HG03571 (cell line): ENCODE results near the gene ZFPM1.

Experiments used
- ATAC-seq: cut with Tn5 transposase; IDR thresholded peaks from one replicate; pipeline ENCODE4 v1.9.1; 2021; ENCODE audit not compliant: unreplicated experiment

The ZFPM1 gene

DNA sequence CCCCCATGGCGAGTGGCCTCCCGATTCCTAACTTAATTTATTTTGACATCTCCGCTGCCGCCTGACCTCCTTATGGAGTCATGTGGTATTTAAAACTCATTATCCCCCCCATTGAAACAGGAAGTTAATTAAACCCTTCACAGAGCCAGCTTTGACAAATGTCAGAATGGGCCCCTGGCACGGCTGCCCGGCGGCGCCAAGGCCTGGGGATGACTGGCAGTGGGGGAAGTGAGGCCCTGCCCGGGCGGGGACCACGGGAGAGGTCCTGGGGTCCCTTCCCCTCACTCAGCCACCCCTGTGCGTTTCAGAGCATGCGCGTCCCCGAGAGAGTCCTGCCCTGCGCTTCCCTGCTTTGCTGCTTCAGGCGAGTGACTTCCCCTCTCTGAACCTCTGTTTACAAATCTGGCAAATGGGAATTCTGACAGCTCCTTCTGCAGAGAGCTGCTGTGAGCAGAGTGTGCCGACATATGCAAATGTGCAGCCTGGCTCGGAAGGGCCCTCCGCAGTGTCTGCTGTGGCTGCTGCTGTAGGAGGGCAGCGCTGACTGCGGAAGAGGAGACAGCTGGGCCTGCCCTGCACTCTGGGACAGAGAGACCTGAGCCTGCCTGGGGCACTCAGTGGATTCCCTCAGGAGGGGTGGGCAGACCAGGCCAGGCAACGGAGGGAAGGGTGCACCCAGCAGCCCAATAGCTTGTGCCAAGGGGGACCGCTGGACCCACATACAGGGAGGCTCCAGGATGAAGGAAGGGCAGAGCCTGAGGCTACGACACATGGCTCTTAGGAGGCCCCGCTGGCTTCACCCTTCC is 4.4 kb upstream of the ZFPM1 start:
- ATAC-seq = no peak

DNA sequence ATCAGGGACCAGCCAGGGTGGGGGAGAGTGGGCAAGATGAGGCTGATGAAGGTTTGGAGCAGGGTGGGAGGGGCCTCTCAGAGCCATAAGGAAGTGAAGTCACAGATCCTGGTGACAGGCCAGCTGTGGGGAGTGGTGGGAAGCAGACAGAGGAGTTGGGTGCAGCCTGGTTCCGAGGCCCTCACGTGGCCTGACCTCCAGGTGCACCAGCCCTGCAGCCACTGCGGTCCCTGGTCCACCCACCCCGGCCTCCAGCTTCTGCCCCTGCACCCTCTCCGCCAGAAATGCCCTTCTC is 3.9 kb upstream of the ZFPM1 start:
- no peak for ATAC-seq

DNA sequence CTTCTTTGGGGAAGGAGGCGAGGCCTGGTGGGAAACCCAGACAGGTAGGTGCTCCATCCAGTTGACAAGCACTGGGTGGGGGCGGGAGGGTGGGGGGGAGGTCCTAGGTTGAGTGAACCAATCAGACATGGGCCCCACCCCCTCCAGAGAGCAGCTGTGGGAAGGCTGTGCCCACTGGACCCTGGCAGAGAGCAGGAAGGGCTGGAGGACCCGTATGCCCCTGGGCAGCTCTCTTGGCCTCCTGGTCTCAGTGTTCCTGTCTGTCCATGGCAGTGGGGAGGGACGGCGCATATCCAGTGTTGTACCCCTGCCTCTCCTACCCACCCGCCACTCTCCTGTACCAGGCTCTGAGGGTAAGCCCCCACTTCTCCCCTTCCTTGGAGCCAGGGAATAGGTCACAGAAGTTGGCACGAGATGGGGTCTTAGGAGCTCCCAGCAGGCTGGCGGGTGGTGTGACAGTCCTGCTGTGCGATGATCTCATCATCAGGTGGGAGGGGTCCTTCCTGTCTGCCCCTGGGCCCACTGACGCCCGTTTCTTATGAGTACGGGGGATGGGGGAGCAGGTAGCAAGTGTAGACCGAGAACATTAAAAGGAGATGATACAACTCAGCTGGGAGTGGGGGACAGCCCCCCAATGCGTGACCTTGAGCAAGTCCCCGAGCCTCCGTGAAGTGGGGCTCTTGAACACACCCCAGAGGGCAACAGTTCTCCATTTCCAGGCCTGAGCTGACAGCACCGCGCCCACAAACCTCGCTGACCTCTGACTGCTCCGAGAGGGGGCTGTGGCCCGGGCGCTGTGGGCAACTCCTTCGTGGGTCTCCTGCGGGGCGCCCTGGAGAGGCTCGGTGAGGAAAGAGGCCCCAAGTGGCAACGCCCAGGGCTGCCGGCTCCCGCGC is 1.2 kb upstream of the ZFPM1 start:
- no peak for ATAC-seq

DNA sequence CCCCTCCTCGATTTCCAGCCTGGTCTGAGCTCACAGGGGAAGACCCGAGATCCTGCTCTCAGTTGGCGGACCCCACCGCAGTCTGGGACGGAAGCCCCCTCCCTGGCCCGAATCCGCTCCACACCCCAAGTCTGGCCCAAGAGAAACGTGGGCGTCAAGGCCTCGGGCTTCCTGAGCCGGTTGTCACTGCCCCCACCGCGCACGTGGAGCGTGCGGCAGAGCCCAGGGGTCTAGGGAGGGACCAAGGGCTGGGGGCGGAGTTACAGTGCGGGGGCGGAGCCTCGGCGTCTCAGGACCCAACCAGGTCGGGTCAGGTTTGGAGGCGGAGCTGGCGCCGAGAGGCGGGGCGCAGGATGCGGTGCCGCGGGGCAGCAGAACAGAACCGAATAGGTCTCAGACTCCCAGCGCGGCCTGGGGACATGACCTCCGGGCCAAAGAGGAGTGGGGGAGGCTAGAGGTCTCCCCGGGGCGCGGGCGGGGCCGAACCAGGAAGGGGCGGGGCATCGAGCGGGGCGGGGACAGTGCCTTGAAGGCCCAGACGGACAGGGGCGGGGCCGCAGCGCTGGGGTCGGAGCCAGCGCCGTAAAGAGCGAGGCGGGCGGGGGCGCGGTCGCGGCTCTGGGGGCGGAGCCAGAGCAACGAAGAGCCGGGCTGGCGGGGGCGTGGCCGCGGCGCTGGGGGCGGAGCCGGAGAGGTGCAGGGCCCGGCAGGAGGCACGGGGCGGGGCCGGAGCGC is 431 bp upstream of the ZFPM1 start:
- ATAC-seq = peak; percentile 54

DNA sequence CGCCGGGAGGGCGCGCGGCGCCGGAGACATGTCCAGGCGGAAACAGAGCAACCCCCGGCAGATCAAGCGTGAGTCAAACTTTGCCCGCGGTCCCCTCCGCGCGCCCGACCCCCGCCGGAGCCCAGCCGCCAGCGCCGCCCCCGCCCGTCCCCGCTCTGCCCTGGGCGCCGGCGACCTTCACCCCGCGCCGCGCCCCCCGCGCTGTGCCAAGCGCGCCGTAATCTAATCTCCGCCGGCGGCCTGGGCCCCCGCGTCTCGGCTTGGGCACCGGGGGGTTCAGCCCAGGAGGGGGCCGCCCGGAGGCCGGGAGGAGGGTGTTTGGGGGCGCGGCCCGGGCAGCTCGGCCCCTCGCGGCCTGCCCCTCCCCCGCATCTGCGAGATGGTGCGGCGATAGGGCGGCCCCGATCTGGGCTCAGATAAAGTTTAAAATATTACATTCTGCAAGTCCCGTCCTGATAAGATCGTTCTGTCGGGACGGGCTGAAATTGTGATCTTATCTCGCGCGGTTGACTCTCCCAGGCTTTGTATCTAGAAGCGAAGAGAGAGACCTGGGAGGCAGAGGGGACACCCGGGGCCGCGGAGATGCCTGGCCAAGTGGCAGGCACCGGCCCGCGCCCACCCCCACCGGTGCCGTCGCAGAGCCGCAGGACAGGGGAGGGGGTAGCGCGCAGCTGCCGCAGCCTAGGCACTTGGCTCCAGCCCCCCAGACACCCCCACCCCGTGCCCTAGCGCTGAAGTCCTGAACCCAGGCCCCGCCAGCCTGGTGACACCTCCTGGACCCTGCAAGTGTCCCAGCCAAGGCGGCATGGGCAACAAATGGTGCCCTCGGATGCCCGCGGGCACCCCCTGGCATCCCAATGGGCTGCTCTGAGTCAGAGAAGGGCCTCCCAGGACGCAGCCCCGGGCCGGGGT is 787 bp downstream of the ZFPM1 start:
- no peak for ATAC-seq

DNA sequence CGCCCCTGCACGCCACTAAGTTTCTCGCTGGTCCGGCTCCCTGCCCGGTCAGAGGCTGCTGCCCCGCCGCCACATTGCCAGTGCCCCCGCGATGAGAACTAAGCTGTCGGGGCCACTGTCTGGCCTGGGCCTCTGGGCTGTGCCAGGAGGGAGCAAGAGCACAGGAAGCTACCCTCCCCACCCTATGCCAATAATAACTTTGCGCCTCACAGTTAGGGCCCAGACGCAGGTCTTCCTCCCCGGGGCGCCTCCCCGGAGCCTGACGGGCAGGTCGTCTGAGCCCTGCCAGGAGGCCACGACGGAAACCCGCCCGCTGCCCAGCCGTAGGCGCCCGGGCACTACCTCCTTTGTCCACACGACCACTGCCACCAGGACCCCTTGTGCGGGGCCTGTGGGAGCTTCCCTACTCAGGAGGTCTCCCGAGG is 1.5 kb downstream of the ZFPM1 start:
- no peak for ATAC-seq

DNA sequence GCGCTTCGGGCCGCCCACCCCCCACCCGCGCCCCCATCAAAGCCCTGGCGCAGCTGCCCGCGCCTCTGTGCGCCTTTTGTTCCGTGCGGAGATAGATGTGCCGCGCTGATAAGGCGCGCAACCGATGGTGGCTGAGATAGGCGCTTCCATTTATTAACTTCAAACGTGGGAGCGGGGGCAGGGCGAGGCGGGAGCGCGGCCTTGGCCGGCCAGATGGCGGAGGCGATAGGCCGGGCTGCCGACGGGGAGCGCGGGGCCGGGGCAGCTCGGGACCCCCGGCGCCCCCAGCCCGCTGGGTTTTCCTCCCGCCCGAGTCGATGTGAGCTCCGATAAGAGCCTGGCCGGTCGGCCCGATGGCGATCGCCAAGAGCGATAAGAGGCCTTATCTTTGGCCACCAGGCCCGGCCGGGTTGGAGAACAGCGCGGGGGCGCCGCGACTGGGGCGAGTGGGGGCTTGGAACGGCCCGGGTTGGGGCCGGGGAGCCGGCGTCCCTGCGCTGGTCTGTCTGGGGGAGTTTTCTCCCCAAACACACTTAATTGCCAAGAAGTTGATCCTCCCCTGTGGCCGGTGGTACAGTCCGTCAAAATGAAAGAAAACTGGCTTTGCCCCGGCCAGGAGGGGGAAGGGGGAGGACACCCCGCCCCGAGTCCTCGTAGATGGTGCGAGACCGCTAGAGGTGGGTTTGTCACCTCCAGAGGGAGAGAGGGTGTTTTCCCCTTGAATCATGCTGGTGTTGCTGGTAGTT is 2.7 kb downstream of the ZFPM1 start:
- ATAC-seq = no peak

DNA sequence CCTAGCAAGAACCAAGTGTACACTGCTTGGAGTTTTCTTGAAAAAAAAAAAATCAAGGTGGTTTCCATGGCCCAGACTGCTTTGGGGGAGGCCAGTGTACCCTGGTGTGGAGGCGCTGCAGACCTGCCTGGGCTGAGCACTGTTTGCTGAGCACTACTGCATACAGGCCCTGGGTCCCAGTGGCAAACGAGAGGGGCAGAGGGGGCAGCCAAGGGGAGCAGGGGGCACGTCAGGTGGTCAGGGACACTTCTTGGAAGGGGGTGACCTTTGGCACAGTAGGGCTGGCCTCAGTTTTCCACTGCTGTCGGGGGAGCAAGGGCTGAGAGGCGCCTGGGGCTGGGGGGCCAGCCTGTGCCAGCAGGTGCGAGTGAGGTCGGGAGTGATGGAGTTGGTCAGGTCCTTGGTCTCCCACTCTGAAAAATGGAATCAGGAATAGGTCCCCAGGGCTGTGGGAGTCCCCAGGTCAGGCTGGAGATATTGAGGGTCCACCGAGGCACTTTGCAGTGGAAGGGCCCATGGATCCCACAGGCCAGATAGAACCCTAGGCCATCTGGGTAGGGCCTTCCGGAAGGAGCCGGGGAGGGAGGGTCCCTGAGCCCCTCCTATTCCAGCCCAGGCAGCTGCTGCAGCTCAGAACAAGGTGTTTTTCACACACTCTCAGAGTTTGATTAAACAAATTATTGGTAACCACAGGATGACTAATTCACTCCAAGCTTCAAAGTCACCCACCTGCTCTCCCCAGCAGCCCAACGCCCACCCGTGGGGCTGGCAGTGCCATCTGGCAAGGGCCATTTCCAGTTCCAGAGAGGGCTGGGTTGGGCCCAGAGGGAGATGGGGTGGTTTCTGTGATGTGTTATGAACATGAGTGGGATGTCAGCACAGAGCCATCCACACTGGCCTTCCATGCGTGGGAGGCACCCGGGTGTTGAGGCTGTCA is 3.5 kb downstream of the ZFPM1 start:
- no peak for ATAC-seq

DNA sequence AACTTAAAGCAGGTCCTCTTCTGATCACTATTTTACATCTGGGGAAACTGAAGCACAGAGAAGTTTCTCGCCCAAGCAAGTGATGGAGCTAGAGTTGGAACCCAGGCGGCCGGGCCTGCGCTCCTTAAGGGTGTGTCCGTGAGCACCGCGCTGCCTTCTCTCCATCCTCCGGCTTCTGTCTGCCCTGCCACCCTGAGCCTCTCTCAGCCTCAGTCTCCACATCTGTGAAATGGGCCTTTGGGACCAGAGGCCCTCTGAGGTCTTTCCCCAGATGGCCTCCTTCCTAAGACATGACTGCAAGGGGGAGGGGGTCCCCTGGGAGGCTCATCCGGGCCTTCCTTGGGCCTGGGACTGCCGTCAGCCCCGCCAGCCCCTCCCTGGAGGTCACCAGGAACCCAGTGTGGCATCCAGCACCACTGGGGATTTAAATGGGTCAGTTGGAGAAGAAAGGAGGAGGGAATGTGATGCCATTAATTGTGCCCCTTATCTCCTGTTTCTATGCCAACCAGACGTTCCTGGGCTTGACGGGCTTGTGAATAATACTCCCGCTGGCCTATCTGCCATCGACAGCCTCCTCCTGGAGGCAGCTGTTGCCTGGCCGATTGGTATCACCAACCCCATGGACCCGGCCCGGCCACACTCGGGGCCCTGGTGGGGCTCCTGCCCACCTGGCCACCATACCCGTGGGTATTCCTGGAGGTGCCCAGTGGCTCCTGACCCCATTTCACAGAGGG is 5.1 kb downstream of the ZFPM1 start:
- no peak for ATAC-seq

DNA sequence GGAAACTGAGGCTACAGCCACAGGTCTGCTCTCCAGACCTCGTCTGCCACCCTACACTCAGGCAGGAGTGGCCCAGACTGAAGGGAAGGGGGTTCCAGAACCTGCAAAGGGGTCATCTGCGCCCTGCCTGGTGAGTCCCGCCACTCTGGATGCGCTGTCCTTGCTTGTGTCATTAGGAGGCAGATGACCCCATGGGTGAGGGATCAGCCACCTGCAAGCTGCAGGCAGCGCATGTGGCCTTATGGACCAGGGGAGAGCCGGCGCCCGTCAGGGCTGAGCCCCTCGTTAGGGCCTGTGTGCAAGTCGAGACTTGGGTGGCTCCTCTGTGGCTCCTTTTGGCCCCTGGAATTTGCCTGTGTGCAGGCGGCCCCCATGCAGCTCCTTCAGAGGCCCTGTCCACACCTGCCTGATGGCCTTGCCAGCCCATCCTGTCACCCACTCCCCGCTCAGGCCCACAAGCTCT is 5.7 kb downstream of the ZFPM1 start:
- ATAC-seq = no peak

DNA sequence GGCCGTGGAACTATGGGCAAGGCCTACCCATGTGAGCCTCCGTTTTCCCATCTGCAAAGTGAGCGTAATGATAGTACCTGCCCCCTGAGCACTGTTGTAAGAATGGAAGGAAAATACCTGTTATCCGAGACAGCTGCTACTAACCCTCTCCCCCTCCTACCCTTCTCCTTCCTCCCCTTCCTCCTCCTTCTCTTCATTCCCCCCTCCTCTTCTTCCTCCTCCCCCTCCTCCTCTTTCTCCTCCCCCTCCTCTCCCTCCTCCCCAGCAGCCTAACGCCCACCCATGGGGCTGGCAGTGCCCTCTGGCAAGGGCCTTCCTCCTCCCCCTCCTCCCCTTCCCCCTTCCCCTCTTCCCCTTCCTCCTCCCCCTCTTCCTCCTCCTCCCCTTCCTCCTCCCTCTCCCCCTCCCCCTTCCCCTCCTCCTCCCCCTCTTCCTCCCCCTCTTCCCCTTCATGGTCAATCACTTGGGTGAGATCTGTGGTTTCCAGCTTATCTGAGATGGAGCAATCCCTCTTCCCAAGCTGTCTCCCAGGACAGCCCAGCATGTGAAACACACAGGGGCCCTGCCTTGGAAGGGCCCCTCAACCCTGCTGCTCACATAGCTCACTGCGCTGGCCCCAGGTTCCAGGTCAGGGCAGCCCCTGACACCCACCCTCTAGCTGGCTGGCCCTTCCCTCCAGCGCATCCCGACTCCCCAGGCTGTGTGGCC is 6.4 kb downstream of the ZFPM1 start:
- ATAC-seq = no peak

DNA sequence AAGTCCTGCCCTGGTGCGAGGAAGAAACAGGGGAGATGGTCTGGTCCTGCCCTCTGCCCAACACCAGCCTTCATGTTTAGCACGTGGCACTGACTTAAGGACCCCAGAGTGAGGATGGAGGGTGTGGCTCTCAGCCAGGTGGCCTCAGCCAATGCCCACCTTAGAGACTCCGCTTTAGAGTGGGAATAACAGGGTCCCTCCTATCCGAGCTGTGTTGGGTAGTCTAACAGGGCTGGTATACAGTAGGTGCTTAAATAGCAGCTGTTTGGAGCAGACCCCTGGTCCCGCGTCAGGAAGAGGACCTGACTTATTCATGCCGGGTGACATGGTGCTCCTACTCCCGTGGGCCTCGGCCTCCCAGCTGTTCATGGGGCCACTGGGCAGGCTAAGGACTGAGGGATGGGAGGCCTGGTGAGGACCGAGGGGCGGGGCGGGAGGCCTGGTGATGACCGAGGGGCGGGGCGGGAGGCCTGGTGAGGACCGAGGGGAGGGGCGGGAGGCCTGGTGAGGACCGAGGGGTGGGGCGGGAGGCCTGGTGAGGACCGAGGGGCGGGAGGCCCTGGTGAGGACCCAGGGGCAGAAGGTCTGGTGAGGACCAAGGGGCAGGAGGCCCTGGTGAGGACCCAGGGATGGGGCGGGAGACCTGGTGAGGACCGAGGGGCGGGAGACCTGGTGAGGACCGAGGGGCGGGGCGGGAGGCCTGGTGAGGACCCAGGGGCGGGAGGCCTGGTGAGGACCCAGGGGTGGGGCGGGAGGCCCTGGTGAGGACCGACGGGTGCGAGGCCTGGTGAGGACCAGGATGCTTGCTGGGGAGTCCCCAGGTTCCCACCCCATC is 7.6 kb downstream of the ZFPM1 start:
- ATAC-seq = no peak

DNA sequence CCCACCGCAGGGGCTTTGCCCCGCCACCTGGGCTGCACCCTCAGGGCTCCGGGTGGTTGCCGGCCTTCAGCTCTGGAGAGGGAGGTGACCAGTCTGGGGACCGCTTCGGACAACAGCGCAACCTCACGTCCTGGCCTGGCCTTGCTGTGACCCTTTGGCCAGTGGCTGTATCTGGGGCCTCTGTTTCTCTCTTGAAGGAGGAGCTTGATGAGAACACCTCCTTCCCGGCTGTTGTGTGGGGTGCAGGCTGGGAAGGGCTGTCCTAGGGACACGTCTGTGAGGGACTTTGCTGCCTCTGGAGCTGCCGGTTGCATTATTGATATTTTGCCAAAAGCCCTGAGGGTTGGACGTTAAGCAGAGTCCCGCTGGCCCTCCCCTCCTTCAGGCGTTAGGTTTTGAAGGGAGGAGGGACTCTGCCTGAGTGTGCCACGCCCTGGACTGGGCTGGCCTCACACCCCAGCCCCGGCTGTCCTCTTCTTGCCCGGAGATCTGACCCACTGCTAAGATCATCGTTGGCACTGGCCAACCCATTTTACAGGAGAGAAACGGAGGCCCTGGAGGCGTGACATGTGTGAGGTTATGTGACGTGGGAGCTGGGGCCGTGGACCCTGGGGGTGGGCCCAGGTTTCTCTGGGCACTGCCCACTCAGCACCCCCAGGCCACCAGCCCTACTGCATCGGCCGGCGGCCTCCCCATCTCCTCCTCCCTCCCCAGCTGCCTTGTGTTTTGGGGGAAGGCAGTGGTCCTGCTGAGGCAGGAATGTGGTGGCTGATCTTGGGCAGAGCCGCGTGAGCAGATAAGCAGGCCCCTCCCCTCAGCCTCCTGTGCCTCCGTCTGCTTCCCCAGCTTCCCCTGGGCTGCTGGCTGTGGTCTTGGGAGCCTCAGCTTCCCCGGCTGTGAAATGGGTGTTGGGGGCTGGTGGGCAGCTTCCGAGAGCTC is 8.5 kb downstream of the ZFPM1 start:
- ATAC-seq = no peak

DNA sequence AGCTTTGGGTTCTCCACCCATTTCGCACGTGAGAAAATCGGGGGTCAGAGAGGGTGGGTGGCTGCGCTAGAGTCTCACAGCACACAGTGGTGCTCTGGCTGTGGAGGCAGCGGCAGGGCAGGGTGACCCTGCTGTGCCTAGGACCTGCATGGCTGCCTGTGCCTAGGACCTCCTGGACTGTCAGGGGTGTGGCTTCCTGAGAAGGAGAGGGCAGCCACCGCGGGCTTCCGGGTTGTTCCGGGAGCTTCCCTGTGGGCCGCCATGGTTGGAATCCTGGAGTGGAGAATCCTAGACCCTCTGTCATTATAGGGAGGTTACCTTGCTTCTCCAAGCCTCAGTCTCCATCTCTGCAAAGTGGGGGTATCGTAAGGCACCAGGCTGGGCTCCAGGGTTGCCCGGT is 9.3 kb downstream of the ZFPM1 start:
- no peak for ATAC-seq

DNA sequence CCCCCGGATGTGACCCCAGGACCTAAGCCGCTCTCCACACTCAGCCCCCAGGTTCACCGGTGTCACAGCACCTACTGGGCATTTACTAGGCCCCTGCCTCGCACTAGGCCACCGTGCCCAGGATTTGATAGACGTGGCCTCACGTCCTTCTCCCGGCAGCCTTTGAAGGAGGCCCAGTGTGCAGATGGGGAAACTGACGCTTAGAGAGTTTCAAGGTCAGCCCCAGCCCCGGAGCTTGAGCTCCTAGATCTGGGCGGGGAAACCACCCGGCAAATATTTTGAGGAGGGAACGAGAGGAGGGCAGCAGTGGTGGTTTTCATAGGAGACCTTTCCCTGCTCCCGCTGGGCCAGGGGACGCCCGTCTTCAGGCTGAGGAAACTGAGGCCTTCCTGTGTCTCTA is 10.3 kb downstream of the ZFPM1 start:
- no peak for ATAC-seq
